Upper lobe of left lung (tissue), 6 donors: ENCODE results near the gene HPSE2. TPM values are rescaled to one million over a fixed set of nuclear protein-coding genes. Genes with fewer than 3 reads are reported as not detected.

Experiments used
- ATAC-seq, 2 donors: fragments of 200-7000 bp; cut with Tn5 transposase; one replicate each; pipeline ENCODE4 v1.9.1; 2022; ENCODE audit warnings: mild to moderate bottlenecking in 2 of 2, moderate library complexity in 2 of 2; ENCODE audit not compliant: low FRiP score in 2 of 2
- DNase-seq, 2 donors: peaks; one replicate each; pipeline ENCODE4 v3.0.0-alpha.2; 2019 to 2020
- H3K27ac ChIP-seq, 4 donors: fragments of 200-600 bp; sonication (generic); one replicate each; pipeline ENCODE4 v1.5.1; 2016 to 2019
- H3K27me3 ChIP-seq, 4 donors: fragments of 200-600 bp; sonication (generic); one replicate each; pipeline ENCODE4 v1.5.1; 2017 to 2019
- H3K36me3 ChIP-seq, 4 donors: fragments of 200-600 bp; sonication (generic); one replicate each; pipeline ENCODE4 v1.5.1; 2016 to 2019
- H3K4me1 ChIP-seq, 4 donors: fragments of 200-600 bp; sonication (generic); one replicate each; pipeline ENCODE4 v1.5.1; 2018 to 2019
- H3K4me3 ChIP-seq, 4 donors: fragments of 200-600 bp; sonication (generic); one replicate each; pipeline ENCODE4 v1.5.1; 2017 to 2019; ENCODE audit warnings: mild to moderate bottlenecking in 2 of 4, moderate library complexity in 1 of 4
- H3K9me3 ChIP-seq, 4 donors: fragments of 200-600 bp; sonication (generic); one replicate each; pipeline ENCODE4 v1.5.1; 2018 to 2019
- CTCF ChIP-seq, 6 experiments: fragments of 450-650 bp in 4 of 6; fragments of 200-600 bp in 2 of 6; sonication (generic) in 2 of 6; IDR thresholded peaks; one replicate each; pipeline ENCODE4 v1.5.1; 2016 to 2019; ENCODE audit warnings: antibody characterized with exemption in 6 of 6
- EP300 ChIP-seq, 4 donors: sonication (generic); formaldehyde crosslinking; IDR thresholded peaks; one replicate each; pipeline ENCODE4 v1.5.1; 2017; ENCODE audit warnings: antibody characterized with exemption in 4 of 4, control low read depth in 2 of 4
- POLR2A ChIP-seq, 4 donors: fragments of 450-650 bp; IDR thresholded peaks; one replicate each; pipeline ENCODE4 v1.5.1; 2016 to 2017; ENCODE audit warnings: antibody characterized with exemption in 4 of 4, mild to moderate bottlenecking in 2 of 4
- POLR2AphosphoS5 ChIP-seq, 2 donors: sonication (generic); formaldehyde crosslinking; IDR thresholded peaks; one replicate each; pipeline ENCODE4 v1.5.1; 2017; ENCODE audit warnings: antibody characterized with exemption in 2 of 2
- WGBS, 2 donors: methylation state at CpG; one replicate each; pipeline ENCODE4 v1.1.5; 2017 to 2018; 5-methylcytosine and 5-hydroxymethylcytosine counted together
- total RNA-seq, 6 donors: library from RNA; depleted of rRNA in 4 of 6; stranded (reverse); fragments of >200 nt in 4 of 6; gene quantifications; one replicate each; pipeline versions ENCODE4 v1.1.0 to v1.2.1, GENCODE V29; 2016 to 2021
- donor health status: DM: no; HTN: no; CAD: no; lungs with moderate emphysema.
- donor health status: DM: no; HTN: yes; CAD: no; lungs with severe emphysema.

The HPSE2 gene
- total RNA-seq, 6 donors from 2014 or later: 0.15 to 1.1 (median 0.91) TPM; not detected in 1

GRCh38 chr10:98528805-98529183 lies 706.9 kb downstream of the HPSE2 start:
- ATAC-seq (no peak), DNase-seq (no peak)
- Histone ChIP-seq H3K4me3 (no peak overlapping the region), H3K36me3 (no peaks in the 10 kb centered on the region), H3K27ac (no peak overlapping the region), H3K4me1 (peaks cover 0 to 2% (median 0%) of the 10 kb centered on the region in 4 donors), H3K9me3 (no peaks in the 10 kb centered on the region), H3K27me3 (no peaks in the 10 kb centered on the region)
- WGBS, 2 donors: 90 to 91% methylated on average over 9 of the region's 9 CpGs
- TF ChIP-seq POLR2A (IDR thresholded peaks at IDR 0.05): no peak
- no peak for TF ChIP-seq POLR2AphosphoS5 (IDR thresholded peaks at IDR 0.05)

DNA sequence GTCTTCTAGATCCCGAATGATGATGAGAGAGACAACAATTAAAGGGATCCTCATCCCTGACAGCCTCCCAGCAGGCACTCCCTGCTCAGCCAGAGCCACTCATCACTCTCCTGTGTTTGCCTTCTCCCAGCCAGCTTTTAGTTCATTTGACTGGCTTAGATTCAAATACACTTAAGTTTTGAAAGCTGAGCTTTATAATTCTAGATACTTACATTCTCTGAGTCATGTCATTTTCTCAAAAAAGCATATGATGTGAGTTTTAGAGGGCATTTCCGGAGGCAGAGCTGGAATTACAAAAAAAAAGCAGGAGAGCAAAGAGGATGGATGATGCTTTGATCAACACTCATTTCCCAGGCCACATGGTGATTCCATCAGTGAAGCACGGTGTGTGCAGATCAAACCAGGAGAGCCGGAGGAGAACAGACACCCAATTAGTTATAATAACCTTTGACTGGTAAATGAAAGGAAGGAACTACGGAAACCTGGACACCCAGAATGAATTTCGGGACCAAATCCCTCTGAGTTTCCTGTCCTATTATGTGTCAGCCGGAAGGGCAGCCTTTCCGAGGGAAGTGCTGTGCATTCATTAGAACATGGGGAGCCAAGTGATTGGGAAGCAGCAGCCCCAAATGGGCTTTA lies 707.4 kb downstream of the HPSE2 start:
- Histone ChIP-seq H3K27me3 (no peaks in the 10 kb centered on the region), H3K36me3 (no peaks in the 10 kb centered on the region), H3K9me3 (no peaks in the 10 kb centered on the region), H3K4me1 (peaks cover 0 to 2% (median 0%) of the 10 kb centered on the region in 4 donors), H3K4me3 (no peak overlapping the region), H3K27ac (no peak overlapping the region)
- WGBS, 2 donors: 48 to 54% methylated on average over 8 of the region's 8 CpGs
- ATAC-seq (no peak), DNase-seq (no peak)
- TF ChIP-seq CTCF (IDR thresholded peaks at IDR 0.05): no peak
- no peak for TF ChIP-seq EP300 (IDR thresholded peaks at IDR 0.05)
- no peak for TF ChIP-seq POLR2A (IDR thresholded peaks at IDR 0.05)
- TF ChIP-seq POLR2AphosphoS5 (IDR thresholded peaks at IDR 0.05): no peak

- no peaks in the 10 kb centered on the region for H3K9me3 ChIP-seq
- WGBS, 2 donors: 83 to 88% methylated on average over 3 of the region's 3 CpGs
Measured at GRCh38 chr10:98525969-98526368, 709.7 kb downstream of the HPSE2 start.

DNA sequence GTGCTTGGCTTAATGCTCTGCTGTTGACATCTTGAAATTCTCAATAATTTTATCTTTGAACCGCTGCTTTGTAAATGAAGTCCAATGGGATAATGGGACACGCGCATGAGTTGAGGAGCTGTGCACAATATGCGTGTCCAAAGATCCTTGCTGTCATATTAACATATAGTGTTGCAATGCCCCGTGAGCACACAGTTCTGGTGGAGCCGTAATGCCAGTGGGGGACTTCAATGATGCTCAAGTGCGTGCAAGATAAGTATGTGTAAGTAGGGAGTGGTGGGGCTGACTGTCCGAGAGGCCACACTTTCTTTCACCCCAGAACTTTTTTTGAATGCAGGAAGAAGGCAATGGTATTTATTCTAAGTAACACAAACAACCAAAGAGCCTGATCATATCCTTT lies 711.5 kb downstream of the HPSE2 start:
- TF ChIP-seq CTCF (IDR thresholded peaks at IDR 0.05) (no peak), POLR2A (IDR thresholded peaks at IDR 0.05) (no peak), EP300 (IDR thresholded peaks at IDR 0.05) (no peak), POLR2AphosphoS5 (IDR thresholded peaks at IDR 0.05) (no peak)
- no peaks in the 10 kb centered on the region for H3K9me3 ChIP-seq
- WGBS, 2 donors: 83 to 89% methylated on average over 8 of the region's 8 CpGs
- peaks cover 0 to 2% (median 0%) of the 10 kb centered on the region in 4 donors for H3K4me1 ChIP-seq
- H3K36me3 ChIP-seq: no peaks in the 10 kb centered on the region
- no peak overlapping the region for H3K27ac ChIP-seq
- no peak for DNase-seq
- H3K4me3 ChIP-seq: no peak overlapping the region
- no peak for ATAC-seq
- no peaks in the 10 kb centered on the region for H3K27me3 ChIP-seq

More at GRCh38 chr10:98525969-98526368, 709.7 kb downstream of the HPSE2 start:
- H3K27me3 ChIP-seq: no peaks in the 10 kb centered on the region
- no peak for TF ChIP-seq POLR2A (IDR thresholded peaks at IDR 0.05)
- no peak for TF ChIP-seq CTCF (IDR thresholded peaks at IDR 0.05)
- TF ChIP-seq POLR2AphosphoS5 (IDR thresholded peaks at IDR 0.05): no peak
- TF ChIP-seq EP300 (IDR thresholded peaks at IDR 0.05): no peak
- no peak overlapping the region for H3K27ac ChIP-seq
- no peaks in the 10 kb centered on the region for H3K36me3 ChIP-seq
- no peak overlapping the region for H3K4me3 ChIP-seq
- DNase-seq (no peak), ATAC-seq (no peak)
- H3K4me1 ChIP-seq: peaks cover 0 to 2% (median 0%) of the 10 kb centered on the region in 4 donors

DNA sequence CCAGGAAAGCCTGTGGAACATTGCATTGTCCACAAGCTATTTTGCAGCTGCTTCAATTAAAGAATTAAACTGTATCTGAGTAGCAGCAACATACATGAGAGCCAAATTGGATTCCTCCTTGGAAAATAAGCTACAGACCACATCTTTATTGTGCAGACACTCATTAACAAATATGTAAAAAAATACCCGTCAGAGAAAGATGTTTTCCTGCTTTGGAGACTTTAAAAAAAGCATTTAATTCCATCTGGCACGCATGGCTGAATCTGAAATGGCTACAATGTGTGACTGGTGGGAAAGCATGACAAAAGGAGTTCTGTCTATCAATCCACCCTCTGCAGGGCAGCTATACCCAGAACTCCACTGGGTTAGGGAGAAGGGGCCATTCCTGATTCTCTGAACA lies 715.8 kb downstream of the HPSE2 start:
- no peaks in the 10 kb centered on the region for H3K4me1 ChIP-seq
- no peak for TF ChIP-seq CTCF (IDR thresholded peaks at IDR 0.05)
- no peak for TF ChIP-seq POLR2A (IDR thresholded peaks at IDR 0.05)
- no peak for TF ChIP-seq EP300 (IDR thresholded peaks at IDR 0.05)
- no peak for TF ChIP-seq POLR2AphosphoS5 (IDR thresholded peaks at IDR 0.05)
- no peak overlapping the region for H3K4me3 ChIP-seq
- H3K27me3 ChIP-seq: no peaks in the 10 kb centered on the region
- no peak for ATAC-seq
- H3K36me3 ChIP-seq: no peaks in the 10 kb centered on the region
- no peaks in the 10 kb centered on the region for H3K9me3 ChIP-seq
- no peak for DNase-seq
- H3K27ac ChIP-seq: no peak overlapping the region
- WGBS, 2 donors: 65 to 82% methylated on average over 2 of the region's 2 CpGs
